Stomach smooth muscle (tissue), 2 donors: ENCODE data around the gene PPFIA3.
A peak's percentile ranks its signal among the peaks of the same experiment; 100 is the strongest.
"Not testable (repeated sequence)": the region's sequence is repeated elsewhere in the genome, so short reads cannot be mapped to it uniquely, and the experiment has no call there.

Source experiments
- H3K27ac ChIP-seq: one replicate; pipeline ENCODE4 v1.7.0; 2013; ENCODE audit warnings: mild to moderate bottlenecking, low read length, inconsistent platforms
- H3K27me3 ChIP-seq, 2 donors: one replicate each; pipeline ENCODE4 v1.7.0; 2013; ENCODE audit warnings: low read length in 2 of 2; ENCODE audit not compliant: insufficient read depth in 2 of 2, control insufficient read depth in 1 of 2
- H3K36me3 ChIP-seq, 2 donors: one replicate each; pipeline ENCODE4 v1.7.0; 2013; ENCODE audit warnings: low read length in 2 of 2; ENCODE audit not compliant: control insufficient read depth in 2 of 2, insufficient read depth in 2 of 2
- H3K4me1 ChIP-seq: one replicate; pipeline ENCODE4 v1.7.0; 2013; ENCODE audit warnings: low read length; ENCODE audit not compliant: control insufficient read depth, insufficient read depth
- H3K4me3 ChIP-seq, 2 donors: one replicate each; pipeline ENCODE4 v1.7.0; 2013; ENCODE audit warnings: low read length in 2 of 2
- H3K9ac ChIP-seq, 2 donors: one replicate each; pipeline ENCODE4 v1.7.0; 2013; ENCODE audit warnings: low read length in 2 of 2, mild to moderate bottlenecking in 1 of 2
- H3K9me3 ChIP-seq, 2 donors: one replicate each; pipeline ENCODE4 v1.7.0; 2013; ENCODE audit warnings: low read length in 2 of 2; ENCODE audit not compliant: control insufficient read depth in 2 of 2
- donor health status: healthy.
- donor health status: Pancreatic carcinoma.

The PPFIA3 gene

DNA sequence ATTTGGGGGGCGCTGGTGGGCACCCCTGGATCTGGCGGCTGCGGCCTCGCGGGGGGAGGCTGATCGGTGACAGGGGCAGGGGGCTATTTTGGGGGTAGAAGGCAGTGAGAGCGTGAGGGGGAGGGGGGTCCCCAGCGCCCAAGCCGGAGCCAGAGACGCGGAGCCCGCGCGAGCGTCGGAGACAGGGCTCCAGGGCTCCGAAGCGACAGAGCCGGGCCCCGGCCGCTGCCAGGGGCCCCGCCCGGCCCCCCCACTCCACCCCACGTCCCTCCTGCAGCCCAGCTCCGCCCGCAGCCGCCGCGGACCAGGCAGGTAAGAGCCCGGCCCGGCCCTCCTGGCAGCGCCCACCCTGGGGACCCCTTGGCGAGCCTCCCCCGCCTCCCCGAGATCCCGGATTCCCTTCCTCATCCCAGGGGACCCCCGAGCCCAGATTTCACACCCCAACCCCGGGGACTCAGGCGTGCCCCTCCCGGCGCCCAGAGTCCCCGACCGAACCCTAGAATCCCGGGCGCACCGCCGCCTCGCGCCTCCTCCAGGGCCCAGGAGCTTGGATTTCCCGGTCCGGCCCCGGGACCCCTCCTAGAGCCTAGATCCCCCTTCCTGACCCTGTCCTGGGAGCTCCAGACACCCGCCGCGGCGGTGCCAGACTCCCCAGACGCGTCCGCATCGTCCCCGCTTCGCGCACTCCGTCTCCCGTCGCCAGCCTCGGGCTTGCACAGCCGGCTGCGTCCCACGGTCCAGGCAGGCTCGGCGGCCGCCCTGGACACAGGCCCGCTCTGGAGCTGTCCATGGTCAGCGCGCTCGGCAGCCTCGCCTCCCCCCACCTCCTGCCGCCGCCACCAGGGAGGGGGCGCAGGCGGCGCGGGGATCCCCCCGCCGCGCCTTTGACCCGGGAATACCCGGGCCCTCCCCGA, at the start of gene PPFIA3:
TSS of gene PPFIA3 (plus strand) at position 134 of the 914 bp plus-strand sequence. CDS start 8,330 bp downstream, outside the sequence.
- Histone ChIP-seq H3K36me3 (peaks cover 0 to 3% of the 10 kb centered on the region in 2 donors), H3K9ac (peak within 1 kb of the TSS; percentile 71 to 74), H3K4me3 (peak within 1 kb of the TSS; percentile 76 to 78), H3K27ac (peak within 1 kb of the TSS; percentile 84), H3K4me1 (peaks cover 26% of the 10 kb centered on the region), H3K9me3 (no peaks in the 10 kb centered on the region), H3K27me3 (no peaks in the 10 kb centered on the region)

GRCh38 chr19:49070416-49070815, 48.9 kb upstream of the PPFIA3 start:
- Histone ChIP-seq H3K9ac (no peak overlapping the region), H3K36me3 (no peaks in the 10 kb centered on the region), H3K4me1 (peaks cover 3% of the 10 kb centered on the region), H3K27ac (no peak overlapping the region), H3K4me3 (no peak overlapping the region), H3K9me3 (no peaks in the 10 kb centered on the region), H3K27me3 (peaks cover 44 to 58% of the 10 kb centered on the region in 2 donors)

- Histone ChIP-seq H3K4me3 (no peak overlapping the region), H3K27ac (no peak overlapping the region), H3K36me3 (no peaks in the 10 kb centered on the region), H3K27me3 (peaks cover 37 to 50% of the 10 kb centered on the region in 2 donors), H3K9ac (no peak overlapping the region), H3K9me3 (no peaks in the 10 kb centered on the region), H3K4me1 (peaks cover 3% of the 10 kb centered on the region)
Observed at GRCh38 chr19:49071860-49072547, 47.3 kb upstream of the PPFIA3 start.

GRCh38 chr19:49073514-49074378, 45.6 kb upstream of the PPFIA3 start:
- Histone ChIP-seq H3K27ac (no peak overlapping the region), H3K4me3 (no peak overlapping the region), H3K27me3 (peaks cover 30 to 44% of the 10 kb centered on the region in 2 donors), H3K9me3 (no peaks in the 10 kb centered on the region), H3K36me3 (no peaks in the 10 kb centered on the region), H3K9ac (no peak overlapping the region), H3K4me1 (peaks cover 3% of the 10 kb centered on the region)

DNA sequence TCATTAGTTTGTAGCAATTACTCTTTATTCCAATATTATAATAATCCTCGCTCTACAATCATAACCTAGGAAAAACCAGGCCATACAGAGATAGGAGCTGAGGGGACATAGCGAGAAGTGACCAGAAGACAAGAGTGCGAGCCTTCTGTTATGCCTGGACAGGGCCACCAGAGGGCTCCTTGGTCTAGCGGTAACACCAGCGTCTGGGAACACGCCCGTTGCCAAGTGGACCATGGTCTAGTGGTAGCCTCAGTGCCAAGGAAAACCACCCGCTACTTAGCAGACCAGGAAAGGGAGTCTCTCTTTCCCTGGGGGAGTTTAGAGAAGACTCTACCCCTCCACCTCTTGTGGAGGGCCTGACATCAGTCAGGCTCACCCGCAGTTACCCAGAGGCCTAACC, 44.5 kb upstream of the PPFIA3 start:
- H3K4me3 ChIP-seq, H3K4me1 ChIP-seq, H3K27ac ChIP-seq, H3K36me3 ChIP-seq, H3K9me3 ChIP-seq, H3K9ac ChIP-seq: not testable (repeated sequence)
- peaks cover 23 to 36% of the 10 kb centered on the region in 2 donors for H3K27me3 ChIP-seq

DNA sequence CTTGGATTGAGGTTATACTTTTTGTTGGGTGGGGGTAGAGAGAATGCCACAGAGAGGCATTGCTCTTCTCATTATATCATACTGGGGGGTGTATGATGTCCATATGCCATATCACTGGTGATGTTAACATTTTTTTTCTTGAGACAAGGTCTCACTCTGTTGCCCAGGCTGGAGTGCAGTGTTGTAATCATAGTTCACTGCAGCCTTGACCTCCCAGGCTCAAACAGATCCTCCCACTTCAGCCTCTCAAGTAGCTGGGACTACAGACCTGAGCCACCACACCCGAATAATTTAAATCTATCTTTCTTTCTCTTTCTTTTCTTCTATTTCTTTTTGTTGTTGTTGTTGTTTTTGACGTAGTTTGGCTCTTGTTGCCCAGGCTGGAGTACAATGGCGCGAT, 39.0 kb upstream of the PPFIA3 start:
- H3K4me3 ChIP-seq, result no peak overlapping the region
- H3K4me1 ChIP-seq, result peaks cover 5% of the 10 kb centered on the region
- no peaks in the 10 kb centered on the region for H3K36me3 ChIP-seq
- H3K9me3 ChIP-seq, result no peaks in the 10 kb centered on the region
- H3K27ac ChIP-seq, result no peak overlapping the region
- no peaks in the 10 kb centered on the region for H3K27me3 ChIP-seq
- no peak overlapping the region for H3K9ac ChIP-seq

- no peak overlapping the region for H3K27ac ChIP-seq
- no peak overlapping the region for H3K9ac ChIP-seq
- H3K36me3 ChIP-seq, result no peaks in the 10 kb centered on the region
- no peaks in the 10 kb centered on the region for H3K9me3 ChIP-seq
- H3K4me1 ChIP-seq, result peaks cover 9% of the 10 kb centered on the region
- no peaks in the 10 kb centered on the region for H3K27me3 ChIP-seq
- no peak overlapping the region for H3K4me3 ChIP-seq
Observed at GRCh38 chr19:49081273-49081672, 38.1 kb upstream of the PPFIA3 start.

DNA sequence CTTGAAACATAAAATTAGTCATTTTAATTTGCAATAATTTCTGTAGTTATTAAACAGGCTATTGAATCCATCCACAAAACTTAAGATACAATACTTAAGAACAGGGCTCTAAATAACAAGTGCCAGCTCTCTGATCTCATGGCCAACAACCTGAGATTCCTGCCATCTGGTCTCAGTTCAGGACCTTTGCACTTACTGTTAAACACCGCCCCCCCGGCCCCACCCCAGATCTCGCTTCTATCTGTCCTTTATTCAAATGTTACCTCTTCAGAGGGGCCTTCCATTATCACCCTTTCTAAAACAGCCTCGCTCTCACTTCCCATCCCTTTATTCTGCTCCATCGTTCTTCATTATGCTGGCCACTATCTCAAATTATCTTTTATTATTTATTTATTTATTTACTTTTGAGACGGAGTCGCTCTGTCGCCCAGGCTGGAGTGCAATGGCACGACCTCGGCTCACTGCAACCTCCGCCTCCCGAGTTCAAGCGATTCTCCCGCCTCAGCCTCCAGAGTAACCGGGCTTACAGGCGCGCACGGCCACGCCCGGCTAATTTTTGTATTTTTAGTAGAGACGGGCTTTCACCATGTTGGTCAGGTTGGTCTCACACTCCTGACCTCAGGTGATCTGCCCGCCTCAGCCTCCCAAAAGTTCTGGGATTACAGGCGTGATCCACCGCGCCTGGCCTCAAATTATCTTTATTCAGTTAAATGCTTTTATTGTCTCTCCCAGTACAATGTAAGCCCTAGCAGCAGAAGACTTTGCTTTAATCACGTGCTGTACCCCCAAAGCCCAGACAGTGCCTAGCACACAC, 34.9 kb upstream of the PPFIA3 start:
- H3K9me3 ChIP-seq, result no peaks in the 10 kb centered on the region
- H3K4me3 ChIP-seq, result peak overlapping the region; percentile 84 to 92
- peak overlapping the region; percentile 88 to 96 for H3K9ac ChIP-seq
- H3K4me1 ChIP-seq, result peaks cover 24% of the 10 kb centered on the region
- H3K27me3 ChIP-seq, result no peaks in the 10 kb centered on the region
- peak overlapping the region; percentile 76 for H3K27ac ChIP-seq
- peaks cover 8 to 11% of the 10 kb centered on the region in 2 donors for H3K36me3 ChIP-seq

- no peaks in the 10 kb centered on the region for H3K27me3 ChIP-seq
- peaks cover 10 to 13% of the 10 kb centered on the region in 2 donors for H3K36me3 ChIP-seq
- peak within 1 kb of the TSS; percentile 76 for H3K27ac ChIP-seq
- peak within 1 kb of the TSS; percentile 95 to 96 for H3K9ac ChIP-seq
- peak within 1 kb of the TSS; percentile 92 to 99 for H3K4me3 ChIP-seq
- no peaks in the 10 kb centered on the region for H3K9me3 ChIP-seq
- H3K4me1 ChIP-seq, result peaks cover 24% of the 10 kb centered on the region
Observed at GRCh38 chr19:49085020-49085867, 34.1 kb upstream of the PPFIA3 start, which contains the start of gene SNRNP70. TSS of gene SNRNP70 (plus strand) at chr19:49085451. CDS start at chr19:49086415, 964 bp downstream.
